ENCODE results near the gene PLEKHA4. TPM values are rescaled to one million over a fixed set of nuclear protein-coding genes. Genes with fewer than 3 reads are reported as not detected.
"Not testable (repeated sequence)": the region's sequence is repeated elsewhere in the genome, so short reads cannot be mapped to it uniquely, and the experiment has no call there.

Gene PLEKHA4
- total RNA-seq, 1 donor from 2014 or later, result 237 TPM

DNA sequence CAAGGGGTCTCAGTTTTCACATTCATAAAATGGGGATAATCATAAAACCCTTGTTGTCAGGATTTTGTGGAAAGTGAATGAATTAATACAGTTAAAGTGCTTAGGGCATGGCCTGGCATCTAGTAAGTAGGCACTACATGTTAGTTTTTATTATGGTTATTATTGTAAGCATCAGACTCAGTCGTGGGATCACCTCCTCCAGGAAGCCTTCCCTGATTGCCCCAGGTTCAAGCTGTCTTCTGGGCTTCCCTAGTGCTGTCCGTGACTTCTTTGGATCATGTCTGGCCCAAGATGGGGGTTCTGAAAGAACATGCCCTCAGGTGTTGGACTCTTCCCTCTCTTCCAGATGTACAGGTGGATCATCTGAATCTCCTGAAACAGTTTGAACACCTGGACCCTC, 42.4 kb upstream of the PLEKHA4 start:
- H3K36me3 ChIP-seq, result peaks cover 93% of the 10 kb centered on the region in 2 donors
- H3K27ac ChIP-seq, result no peak overlapping the region
- TF ChIP-seq, protein P1, sequence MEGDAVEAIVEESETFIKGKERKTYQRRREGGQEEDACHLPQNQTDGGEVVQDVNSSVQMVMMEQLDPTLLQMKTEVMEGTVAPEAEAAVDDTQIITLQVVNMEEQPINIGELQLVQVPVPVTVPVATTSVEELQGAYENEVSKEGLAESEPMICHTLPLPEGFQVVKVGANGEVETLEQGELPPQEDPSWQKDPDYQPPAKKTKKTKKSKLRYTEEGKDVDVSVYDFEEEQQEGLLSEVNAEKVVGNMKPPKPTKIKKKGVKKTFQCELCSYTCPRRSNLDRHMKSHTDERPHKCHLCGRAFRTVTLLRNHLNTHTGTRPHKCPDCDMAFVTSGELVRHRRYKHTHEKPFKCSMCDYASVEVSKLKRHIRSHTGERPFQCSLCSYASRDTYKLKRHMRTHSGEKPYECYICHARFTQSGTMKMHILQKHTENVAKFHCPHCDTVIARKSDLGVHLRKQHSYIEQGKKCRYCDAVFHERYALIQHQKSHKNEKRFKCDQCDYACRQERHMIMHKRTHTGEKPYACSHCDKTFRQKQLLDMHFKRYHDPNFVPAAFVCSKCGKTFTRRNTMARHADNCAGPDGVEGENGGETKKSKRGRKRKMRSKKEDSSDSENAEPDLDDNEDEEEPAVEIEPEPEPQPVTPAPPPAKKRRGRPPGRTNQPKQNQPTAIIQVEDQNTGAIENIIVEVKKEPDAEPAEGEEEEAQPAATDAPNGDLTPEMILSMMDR (IDR thresholded peaks at IDR 0.05), result no peak
- H3K27me3 ChIP-seq, result no peaks in the 10 kb centered on the region
- intact Hi-C loops (cut with DNase I), result no loop called here
- no peak for DNase-seq (ENCODE audit: low spot score in 2 of 2)
- no peaks in the 10 kb centered on the region for H3K4me1 ChIP-seq
- no peaks in the 10 kb centered on the region for H3K9me3 ChIP-seq
- H3K4me3 ChIP-seq, result no peak overlapping the region

DNA sequence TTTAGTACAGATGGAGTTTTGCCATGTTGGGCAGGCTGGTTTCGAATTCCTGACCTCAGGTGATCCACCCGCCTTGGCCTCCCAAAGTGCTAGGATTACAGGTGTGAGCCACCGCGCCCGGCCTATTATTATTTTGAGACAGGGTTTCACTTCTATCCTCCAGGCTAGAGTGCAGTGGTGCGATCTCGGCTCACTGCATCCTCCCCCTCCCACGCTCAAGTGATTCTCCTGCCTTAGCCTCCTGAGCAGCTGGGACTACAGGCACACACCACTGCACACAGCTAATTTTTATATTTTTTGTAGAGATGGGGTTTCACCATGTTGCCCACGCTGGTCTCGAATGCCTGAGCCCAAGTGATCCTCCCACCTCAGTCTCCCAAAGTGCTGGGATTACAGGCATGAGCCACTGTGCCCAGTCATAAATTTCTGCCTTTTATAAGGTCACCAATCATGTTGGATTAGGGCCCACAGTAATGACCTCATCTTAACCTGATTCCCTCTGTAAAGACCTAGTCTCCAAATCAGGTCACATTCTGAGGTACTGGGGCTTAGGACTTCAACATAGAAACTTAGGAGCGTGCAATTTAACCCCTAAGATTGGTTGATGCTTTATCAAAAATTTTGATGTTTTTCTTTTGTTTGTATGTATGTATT, 41.1 kb upstream of the PLEKHA4 start:
- H3K27ac ChIP-seq; H3K27me3 ChIP-seq; H3K9me3 ChIP-seq; H3K4me1 ChIP-seq; DNase-seq (ENCODE audit: low spot score in 2 of 2); H3K4me3 ChIP-seq; intact Hi-C loops (cut with DNase I): not testable (repeated sequence)
- peaks cover 94 to 96% of the 10 kb centered on the region in 2 donors for H3K36me3 ChIP-seq

DNA sequence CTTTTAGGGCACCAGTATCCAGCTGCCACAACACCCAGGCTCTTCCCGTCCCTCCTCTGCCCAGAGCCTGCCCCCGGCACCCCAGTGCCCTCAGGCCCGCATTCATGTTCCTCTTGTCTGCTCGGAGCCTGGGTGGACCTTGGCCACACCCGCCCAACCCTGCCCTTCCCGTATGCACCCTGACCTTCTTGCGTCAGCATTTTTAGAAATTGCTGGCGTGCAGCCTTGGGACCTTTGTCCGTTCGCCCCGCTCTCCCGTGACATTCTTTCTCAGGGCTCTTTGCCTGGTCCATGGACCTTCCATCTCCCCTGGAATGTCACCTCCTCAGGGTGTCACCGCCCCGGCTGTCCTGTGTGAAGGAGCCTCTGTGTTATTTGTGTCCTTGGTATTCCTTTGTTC, 39.3 kb upstream of the PLEKHA4 start:
- Histone ChIP-seq H3K4me3 (no peak overlapping the region), H3K27ac (no peak overlapping the region), H3K36me3 (peaks cover 82 to 85% of the 10 kb centered on the region in 2 donors), H3K9me3 (no peaks in the 10 kb centered on the region), H3K4me1 (peaks cover 0 to 5% of the 10 kb centered on the region in 2 donors), H3K27me3 (no peaks in the 10 kb centered on the region)
- intact Hi-C loops (cut with DNase I), result no loop called here
- no peak for DNase-seq (ENCODE audit: low spot score in 2 of 2)
- TF ChIP-seq, protein P1 (IDR thresholded peaks at IDR 0.05), result no peak

DNA sequence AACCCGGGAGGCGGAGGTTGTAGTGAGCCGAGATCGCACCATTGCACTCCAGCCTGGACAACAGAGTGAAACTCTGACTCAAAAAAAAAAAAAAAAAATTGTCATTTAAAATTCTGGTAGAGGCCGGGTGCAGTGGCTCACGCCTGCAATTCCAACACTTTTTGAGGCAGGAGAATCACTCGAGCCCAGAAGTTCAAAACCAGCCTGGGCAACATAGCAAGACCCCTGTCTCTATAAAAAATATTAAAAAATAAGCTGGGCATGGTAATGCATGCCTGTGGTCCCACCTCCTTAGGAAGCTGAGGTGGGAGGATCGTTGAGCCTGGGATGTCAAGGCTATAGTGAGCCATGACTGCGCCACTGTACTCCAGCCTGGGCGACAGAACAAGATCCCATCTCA, 37.9 kb upstream of the PLEKHA4 start:
- H3K9me3 ChIP-seq, result no peaks in the 10 kb centered on the region
- no peak overlapping the region for H3K27ac ChIP-seq
- H3K27me3 ChIP-seq, result no peaks in the 10 kb centered on the region
- DNase-seq (ENCODE audit: low spot score in 2 of 2), result no peak
- peaks cover 6 to 17% of the 10 kb centered on the region in 2 donors for H3K4me1 ChIP-seq
- H3K4me3 ChIP-seq, result no peak overlapping the region
- intact Hi-C loops (cut with DNase I), result no loop called here
- peaks cover 68 to 75% of the 10 kb centered on the region in 2 donors for H3K36me3 ChIP-seq
- TF ChIP-seq, protein P1 (IDR thresholded peaks at IDR 0.05), result no peak

DNA sequence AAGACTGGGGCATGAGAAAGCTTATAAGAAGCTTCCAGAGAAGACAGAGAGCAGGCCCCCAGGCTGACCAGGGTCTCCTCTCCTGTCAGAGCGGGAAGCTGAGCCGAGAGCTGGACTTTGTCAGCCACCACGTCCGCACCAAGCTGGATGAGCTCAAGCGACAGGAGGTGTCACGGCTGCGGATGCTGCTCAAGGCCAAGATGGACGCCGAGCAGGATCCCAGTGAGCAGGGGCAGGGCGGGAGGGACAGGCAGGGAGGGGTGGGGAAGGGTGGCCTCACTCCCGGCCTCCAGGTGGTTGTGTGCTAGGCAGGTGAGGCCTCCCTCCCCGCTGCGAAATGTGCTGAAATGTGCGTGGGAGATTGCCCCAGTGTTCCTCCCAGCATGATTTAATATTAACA, 37.2 kb upstream of the PLEKHA4 start:
- TF ChIP-seq, protein P1 (IDR thresholded peaks at IDR 0.05), result no peak
- Histone ChIP-seq H3K36me3 (peaks cover 62 to 69% of the 10 kb centered on the region in 2 donors), H3K27ac (no peak overlapping the region), H3K4me1 (peaks cover 6 to 24% of the 10 kb centered on the region in 2 donors), H3K4me3 (no peak overlapping the region), H3K9me3 (no peaks in the 10 kb centered on the region), H3K27me3 (no peaks in the 10 kb centered on the region)
- intact Hi-C loops (cut with DNase I), result no loop called here
- DNase-seq (ENCODE audit: low spot score in 2 of 2), result no peak

DNA sequence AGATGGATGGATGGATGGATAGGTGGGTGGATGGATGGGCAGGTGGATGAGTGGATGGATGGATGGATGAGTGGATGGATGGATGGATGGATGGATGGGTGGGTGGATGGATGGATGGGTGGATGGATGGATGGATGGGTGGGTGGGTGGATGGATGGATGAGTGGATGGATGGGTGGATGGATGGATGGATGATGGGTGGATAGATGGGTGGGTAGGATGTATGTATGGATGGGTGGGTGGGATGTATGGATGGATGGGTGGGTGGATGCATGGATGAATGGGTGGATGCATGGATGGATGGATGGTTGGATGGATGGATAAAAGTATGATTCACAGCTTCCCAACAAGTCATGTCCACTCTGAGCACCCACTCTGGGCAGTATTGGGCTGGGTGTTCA, 35.4 kb upstream of the PLEKHA4 start:
- H3K27me3 ChIP-seq; H3K27ac ChIP-seq; H3K4me3 ChIP-seq; intact Hi-C loops (cut with DNase I); DNase-seq (ENCODE audit: low spot score in 2 of 2); H3K9me3 ChIP-seq: not testable (repeated sequence)
- H3K36me3 ChIP-seq, result peaks cover 43 to 50% of the 10 kb centered on the region in 2 donors
- H3K4me1 ChIP-seq, result peaks cover 6 to 28% of the 10 kb centered on the region in 2 donors

DNA sequence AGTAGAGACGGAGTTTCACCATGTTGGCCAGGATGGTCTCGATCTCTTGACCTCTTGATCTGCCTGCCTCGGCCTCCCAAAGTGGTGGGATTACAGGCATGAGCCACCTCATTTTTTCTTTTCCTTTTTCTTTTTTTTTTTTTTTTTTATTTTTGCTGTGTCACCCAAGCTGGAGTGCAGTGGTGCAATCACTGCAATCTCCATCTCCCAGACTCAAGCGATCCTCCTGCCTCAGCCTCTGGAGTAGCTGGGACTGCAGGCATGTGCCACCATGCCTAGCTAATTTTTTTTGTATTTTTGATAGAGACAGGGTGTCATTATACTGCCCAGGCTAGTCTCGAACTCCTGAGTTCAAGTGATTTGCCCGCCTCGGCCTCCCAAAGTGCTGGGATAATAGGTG, 33.9 kb upstream of the PLEKHA4 start:
- H3K4me1 ChIP-seq, result peaks cover 6 to 28% of the 10 kb centered on the region in 2 donors
- H3K9me3 ChIP-seq; intact Hi-C loops (cut with DNase I); H3K27ac ChIP-seq; DNase-seq (ENCODE audit: low spot score in 2 of 2); H3K27me3 ChIP-seq: not testable (repeated sequence)
- peaks cover 34 to 37% of the 10 kb centered on the region in 2 donors for H3K36me3 ChIP-seq
- H3K4me3 ChIP-seq, result peak overlapping the region in 1 of 2 donors; percentile 12

Measured in ascending aorta (tissue), 2 donors.